Stimulated activated CD8-positive, alpha-beta memory T cell treated with anti-CD3 and anti-CD28 coated beads, Interleukin-2, amount 100 ng/mL, for 1 hour (primary cell): Measurements from ENCODE around the gene SPTLC2.
A peak's percentile ranks its signal among the peaks of the same experiment; 100 is the strongest.

Experiments used
- DNase-seq, 2 donors: peaks; one replicate each; pipeline ENCODE4 v3.0.0-alpha.2; 2020; ENCODE audit warnings: low read depth in 2 of 2

SPTLC2 gene

GRCh38 chr14:77469067-77469505 lies 147.4 kb downstream of the SPTLC2 start:
- no peak for DNase-seq

- no peak for DNase-seq
These were observed 148.6 kb downstream of the SPTLC2 start for GRCh38 chr14:77467801-77468200.

- no peak for DNase-seq
These were observed 157.2 kb downstream of the SPTLC2 start for GRCh38 chr14:77459072-77459723.

- no peak for DNase-seq
These were observed 158.0 kb downstream of the SPTLC2 start for GRCh38 chr14:77458249-77458950.

GRCh38 chr14:77457522-77458248 lies 158.8 kb downstream of the SPTLC2 start, which contains the start of the genes AHSA1 and VIPAS39:
AHSA1 (plus strand) TSS chr14:77458093; CDS start chr14:77458190, 97 bp downstream.
VIPAS39 (minus strand) TSS chr14:77457601; CDS start chr14:77454102, 3,499 bp downstream.
- peak; percentile 80 to 84 for DNase-seq

- no peak for DNase-seq
These were observed 159.3 kb downstream of the SPTLC2 start for GRCh38 chr14:77457115-77457521.
